Measurements from ENCODE around the gene CDH4.
"Not testable (repeated sequence)": the region's sequence is repeated elsewhere in the genome, so short reads cannot be mapped to it uniquely, and the experiment has no call there.

CDH4 gene

GRCh38 chr20:61963885-61964674 is 712.0 kb downstream of the CDH4 start:
- Histone ChIP-seq H3K4me3 (ENCODE audit: low read length) (no peak overlapping the region), H3K27me3 (ENCODE audit: control insufficient read depth, insufficient read depth, low read length) (peaks cover 52% of the 10 kb centered on the region), H3K4me1 (ENCODE audit: control insufficient read depth, insufficient read depth, low read length) (no peaks in the 10 kb centered on the region), H3K4me2 (ENCODE audit: low read length) (no peak overlapping the region), H3K9me3 (replicated peaks; ENCODE audit: low read length) (no peaks in the 10 kb centered on the region), H3K9ac (ENCODE audit: low read depth, low read length) (no peak overlapping the region), H3K36me3 (ENCODE audit: insufficient read depth, low read length) (no peaks in the 10 kb centered on the region)

- H3K36me3 ChIP-seq (ENCODE audit: insufficient read depth, low read length): no peaks in the 10 kb centered on the region
- H3K4me3 ChIP-seq (ENCODE audit: low read length): no peak overlapping the region
- no peaks in the 10 kb centered on the region for H3K4me1 ChIP-seq (ENCODE audit: control insufficient read depth, insufficient read depth, low read length)
- H3K27me3 ChIP-seq (ENCODE audit: control insufficient read depth, insufficient read depth, low read length): peaks cover 47% of the 10 kb centered on the region
- no peaks in the 10 kb centered on the region for H3K9me3 ChIP-seq (replicated peaks; ENCODE audit: low read length)
- no peak overlapping the region for H3K4me2 ChIP-seq (ENCODE audit: low read length)
- no peak overlapping the region for H3K9ac ChIP-seq (ENCODE audit: low read depth, low read length)
Measured at GRCh38 chr20:61964675-61965605, 712.9 kb downstream of the CDH4 start.

DNA sequence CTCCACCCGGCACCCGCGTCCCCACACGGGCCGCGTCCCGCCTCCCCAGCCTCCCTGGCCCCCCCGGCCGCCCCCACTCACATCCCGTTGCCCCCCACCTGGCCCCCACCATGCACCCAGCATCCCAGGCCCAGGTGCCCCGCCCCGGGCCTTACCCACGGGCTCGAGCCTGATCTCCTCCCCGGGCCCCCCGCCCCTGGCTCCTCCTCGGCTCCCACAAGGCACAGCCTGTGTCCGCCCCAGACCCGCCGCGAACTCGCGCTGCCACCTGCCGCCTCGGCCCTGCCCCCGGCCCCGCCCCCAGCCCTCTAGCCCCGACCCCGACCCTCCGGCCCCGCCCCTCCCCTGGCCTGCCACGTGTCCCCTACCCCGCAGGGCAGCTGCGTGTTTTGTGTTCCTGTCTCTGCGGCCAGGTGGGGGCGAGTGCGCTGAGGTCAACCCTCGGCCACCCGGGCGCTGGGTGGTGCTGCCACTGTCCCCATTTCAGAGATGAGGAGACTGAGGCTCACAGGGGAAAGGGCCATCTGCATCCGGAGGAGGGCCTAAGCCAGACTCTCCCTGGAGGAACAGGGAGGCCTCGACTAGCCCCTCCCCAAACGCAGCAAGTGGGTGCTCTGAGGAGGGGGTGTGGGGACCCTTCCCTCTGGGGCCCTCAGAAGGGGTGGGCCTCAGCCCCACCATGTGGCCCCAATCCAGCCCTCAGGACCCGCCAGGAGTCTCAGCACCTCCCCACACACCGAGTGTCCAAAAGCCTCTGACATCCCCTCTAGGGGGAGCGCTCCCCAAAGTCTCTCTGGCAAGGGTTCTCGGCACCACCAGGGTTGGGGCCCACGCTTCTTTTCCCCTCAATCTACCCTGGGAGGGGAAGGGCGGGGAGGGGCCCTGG is 713.8 kb downstream of the CDH4 start:
- Histone ChIP-seq H3K27me3 (ENCODE audit: control insufficient read depth, insufficient read depth, low read length) (peaks cover 47% of the 10 kb centered on the region), H3K9me3 (replicated peaks; ENCODE audit: low read length) (no peaks in the 10 kb centered on the region), H3K36me3 (ENCODE audit: insufficient read depth, low read length) (no peaks in the 10 kb centered on the region), H3K4me1 (ENCODE audit: control insufficient read depth, insufficient read depth, low read length) (no peaks in the 10 kb centered on the region), H3K4me3 (ENCODE audit: low read length) (no peak overlapping the region), H3K9ac (ENCODE audit: low read depth, low read length) (no peak overlapping the region), H3K4me2 (ENCODE audit: low read length) (no peak overlapping the region)

DNA sequence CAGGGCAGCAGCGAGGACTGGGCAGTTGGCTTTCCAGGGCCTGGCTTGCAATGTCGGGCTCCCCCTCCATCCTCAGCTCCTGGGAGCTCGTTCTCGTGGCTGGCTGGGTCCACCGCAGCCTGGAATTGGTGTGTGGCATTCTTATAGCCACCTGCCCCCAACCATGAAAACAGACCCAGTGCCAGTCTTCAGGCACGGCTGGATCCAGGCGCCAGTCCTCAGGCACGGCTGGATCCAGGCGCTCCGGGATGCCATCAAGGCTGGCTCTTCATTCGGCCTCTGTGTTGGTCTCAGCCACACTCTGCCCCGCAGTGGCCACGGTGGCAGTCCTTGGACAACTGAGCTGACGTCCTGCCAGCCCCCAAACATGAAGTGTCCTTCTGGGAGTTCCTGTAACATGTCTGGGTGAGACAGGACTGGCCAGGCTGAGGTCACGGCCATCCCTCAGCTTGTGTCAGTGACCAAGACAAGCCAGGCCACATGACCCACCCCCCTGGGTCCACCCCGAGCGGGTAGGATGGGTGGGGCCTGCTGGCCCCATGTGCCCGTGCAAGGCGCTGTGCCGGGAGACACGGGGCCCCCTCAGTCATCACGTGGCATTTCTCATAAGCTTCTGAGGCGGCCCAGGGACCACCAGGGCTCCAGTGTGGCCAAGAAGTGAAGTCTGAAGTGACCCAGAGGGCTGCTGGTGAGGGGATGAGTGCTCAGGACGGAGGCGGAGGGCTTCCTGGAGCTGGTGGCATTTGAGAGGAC is 714.6 kb downstream of the CDH4 start:
- Histone ChIP-seq H3K4me2 (ENCODE audit: low read length) (no peak overlapping the region), H3K4me3 (ENCODE audit: low read length) (no peak overlapping the region), H3K4me1 (ENCODE audit: control insufficient read depth, insufficient read depth, low read length) (no peaks in the 10 kb centered on the region), H3K9ac (ENCODE audit: low read depth, low read length) (no peak overlapping the region), H3K27me3 (ENCODE audit: control insufficient read depth, insufficient read depth, low read length) (peaks cover 41% of the 10 kb centered on the region), H3K36me3 (ENCODE audit: insufficient read depth, low read length) (no peaks in the 10 kb centered on the region), H3K9me3 (replicated peaks; ENCODE audit: low read length) (no peaks in the 10 kb centered on the region)

DNA sequence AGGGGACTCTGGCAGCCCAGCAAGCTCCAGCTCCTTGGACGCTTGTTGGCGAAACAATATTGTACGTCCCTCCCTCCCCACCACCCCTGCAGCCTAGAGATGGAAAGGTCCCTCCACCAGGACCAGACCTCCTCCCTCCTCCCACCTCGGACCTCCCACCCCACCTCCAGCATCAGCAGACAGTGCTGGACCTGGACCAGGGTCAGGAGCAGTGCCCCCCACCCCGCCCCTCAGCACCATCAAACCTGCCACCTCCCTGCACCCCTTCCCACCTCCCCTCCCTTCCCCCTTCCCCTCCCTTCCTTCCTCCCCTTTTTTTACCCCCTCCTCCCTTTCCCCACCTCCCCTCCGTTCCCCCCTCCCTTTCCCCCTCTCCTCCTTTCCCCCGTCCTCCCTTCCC is 715.2 kb downstream of the CDH4 start:
- H3K36me3 ChIP-seq (ENCODE audit: insufficient read depth, low read length): no peaks in the 10 kb centered on the region
- no peak overlapping the region for H3K4me3 ChIP-seq (ENCODE audit: low read length)
- peaks cover 35% of the 10 kb centered on the region for H3K27me3 ChIP-seq (ENCODE audit: control insufficient read depth, insufficient read depth, low read length)
- no peaks in the 10 kb centered on the region for H3K4me1 ChIP-seq (ENCODE audit: control insufficient read depth, insufficient read depth, low read length)
- H3K9me3 ChIP-seq (replicated peaks; ENCODE audit: low read length): no peaks in the 10 kb centered on the region
- no peak overlapping the region for H3K9ac ChIP-seq (ENCODE audit: low read depth, low read length)
- H3K4me2 ChIP-seq (ENCODE audit: low read length): no peak overlapping the region

- Histone ChIP-seq H3K4me3 (ENCODE audit: low read length) (no peak overlapping the region), H3K4me1 (ENCODE audit: control insufficient read depth, insufficient read depth, low read length) (no peaks in the 10 kb centered on the region), H3K9ac (ENCODE audit: low read depth, low read length) (no peak overlapping the region), H3K4me2 (ENCODE audit: low read length) (no peak overlapping the region), H3K9me3 (replicated peaks; ENCODE audit: low read length) (no peaks in the 10 kb centered on the region), H3K36me3 (ENCODE audit: insufficient read depth, low read length) (peaks cover 4% of the 10 kb centered on the region), H3K27me3 (ENCODE audit: control insufficient read depth, insufficient read depth, low read length) (peaks cover 32% of the 10 kb centered on the region)
Measured at GRCh38 chr20:61968036-61968810, 716.2 kb downstream of the CDH4 start.

GRCh38 chr20:61968932-61969331 is 716.9 kb downstream of the CDH4 start:
- Histone ChIP-seq H3K4me1 (ENCODE audit: control insufficient read depth, insufficient read depth, low read length) (no peaks in the 10 kb centered on the region), H3K4me3 (ENCODE audit: low read length) (no peak overlapping the region), H3K9ac (ENCODE audit: low read depth, low read length) (no peak overlapping the region)

DNA sequence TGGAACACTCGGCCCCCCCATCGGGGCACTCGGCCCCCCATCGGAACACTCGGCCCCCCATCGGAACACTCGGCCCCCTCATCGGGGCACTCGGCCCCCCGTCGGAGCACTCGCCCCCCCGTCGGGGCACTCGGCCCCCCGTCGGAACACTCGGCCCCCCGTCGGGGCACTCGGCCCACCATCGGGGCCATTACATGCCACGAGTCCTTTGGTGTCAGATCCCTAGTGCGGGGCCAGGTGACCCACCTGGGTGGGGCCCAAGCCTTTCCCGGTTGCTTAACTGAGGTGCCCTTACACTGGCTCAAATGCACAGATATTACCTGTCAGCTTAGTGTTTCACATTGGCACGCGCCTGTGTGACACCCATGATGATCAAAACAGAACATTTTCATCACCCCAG is 717.7 kb downstream of the CDH4 start:
- Histone ChIP-seq H3K4me1 (ENCODE audit: control insufficient read depth, insufficient read depth, low read length) (no peaks in the 10 kb centered on the region), H3K27me3 (ENCODE audit: control insufficient read depth, insufficient read depth, low read length) (peaks cover 20% of the 10 kb centered on the region), H3K4me2 (ENCODE audit: low read length) (no peak overlapping the region), H3K36me3 (ENCODE audit: insufficient read depth, low read length) (peaks cover 8% of the 10 kb centered on the region), H3K4me3 (ENCODE audit: low read length) (no peak overlapping the region), H3K9ac (ENCODE audit: low read depth, low read length) (no peak overlapping the region), H3K9me3 (replicated peaks; ENCODE audit: low read length) (no peaks in the 10 kb centered on the region)

More at GRCh38 chr20:61968932-61969331, 716.9 kb downstream of the CDH4 start:
- H3K36me3 ChIP-seq (ENCODE audit: insufficient read depth, low read length): peaks cover 8% of the 10 kb centered on the region
- H3K27me3 ChIP-seq (ENCODE audit: control insufficient read depth, insufficient read depth, low read length): peaks cover 27% of the 10 kb centered on the region
- H3K4me2 ChIP-seq (ENCODE audit: low read length): no peak overlapping the region
- no peaks in the 10 kb centered on the region for H3K9me3 ChIP-seq (replicated peaks; ENCODE audit: low read length)

GRCh38 chr20:61970357-61970756 is 718.3 kb downstream of the CDH4 start:
- H3K4me2 ChIP-seq (ENCODE audit: low read length): no peak overlapping the region
- H3K9ac ChIP-seq (ENCODE audit: low read depth, low read length): no peak overlapping the region
- H3K4me1 ChIP-seq (ENCODE audit: control insufficient read depth, insufficient read depth, low read length): no peaks in the 10 kb centered on the region
- H3K9me3 ChIP-seq (replicated peaks; ENCODE audit: low read length): no peaks in the 10 kb centered on the region
- peaks cover 8% of the 10 kb centered on the region for H3K36me3 ChIP-seq (ENCODE audit: insufficient read depth, low read length)
- H3K27me3 ChIP-seq (ENCODE audit: control insufficient read depth, insufficient read depth, low read length): peaks cover 14% of the 10 kb centered on the region
- H3K4me3 ChIP-seq (ENCODE audit: low read length): no peak overlapping the region

- not testable (repeated sequence) for H3K4me3 ChIP-seq (ENCODE audit: low read length); H3K4me2 ChIP-seq (ENCODE audit: low read length); H3K9ac ChIP-seq (ENCODE audit: low read depth, low read length); H3K36me3 ChIP-seq (ENCODE audit: insufficient read depth, low read length); H3K27me3 ChIP-seq (ENCODE audit: control insufficient read depth, insufficient read depth, low read length); H3K9me3 ChIP-seq (replicated peaks; ENCODE audit: low read length); H3K4me1 ChIP-seq (ENCODE audit: control insufficient read depth, insufficient read depth, low read length)
Measured at GRCh38 chr20:61971595-61971994, 719.5 kb downstream of the CDH4 start.
